Measurements from ENCODE around the gene PNMA6E.

Gene PNMA6E

DNA sequence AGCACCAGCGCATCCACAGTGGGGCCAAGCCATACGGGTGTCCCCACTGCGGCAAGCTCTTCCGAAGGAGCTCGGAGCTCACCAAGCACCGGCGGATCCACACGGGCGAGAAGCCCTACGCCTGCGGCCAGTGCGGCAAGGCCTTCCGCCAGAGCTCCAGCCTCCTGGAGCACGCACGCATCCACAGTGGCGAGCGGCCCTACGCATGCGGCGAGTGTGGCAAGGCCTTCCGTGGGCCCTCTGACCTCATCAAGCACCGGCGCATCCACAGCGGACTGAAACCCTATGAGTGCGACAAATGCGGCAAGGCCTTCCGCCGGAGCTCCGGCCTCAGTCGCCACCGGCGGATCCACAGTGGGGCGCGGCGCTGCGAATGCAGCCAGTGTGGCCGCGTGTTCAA, 53.6 kb downstream of the PNMA6E start:
- DNase-seq, result no peak
